Activated T-cell treated with anti-CD3 and anti-CD28 coated beads, Interleukin-2, amount 50 U/mL, for 72 hours (primary cell): ENCODE data around the gene CHAF1B. TPM values are rescaled to one million over a fixed set of nuclear protein-coding genes. Genes with fewer than 3 reads are reported as not detected.

Experiments
- ATAC-seq, 2 donors: fragments of 150-1000 bp; cut with Tn5 transposase; replicated peaks in 1 of 2; 2 replicates each; pipeline ENCODE4 v1.10.0; 2021; ENCODE audit warnings: moderate library complexity in 2 of 2, mild to moderate bottlenecking in 1 of 2
- DNase-seq, 2 donors: peaks; one replicate each; pipeline ENCODE4 v3.0.0; 2021 to 2022; ENCODE audit warnings: mixed read lengths in 1 of 2
- H3K27ac Mint-ChIP-seq: one replicate; pipeline ENCODE4 v1.8.0; 2022; ENCODE audit warnings: mild to moderate bottlenecking, moderate library complexity, mixed read lengths
- H3K27me3 Mint-ChIP-seq: one replicate; pipeline ENCODE4 v1.8.0; 2022; ENCODE audit warnings: low read depth, mixed read lengths
- H3K36me3 Mint-ChIP-seq, 2 donors: one replicate each; pipeline ENCODE4 v1.8.0; 2022; ENCODE audit warnings: mixed read lengths in 2 of 2, mild to moderate bottlenecking in 1 of 2; ENCODE audit not compliant: insufficient read depth in 2 of 2
- H3K4me1 Mint-ChIP-seq: one replicate; pipeline ENCODE4 v1.8.0; 2022; ENCODE audit warnings: low read depth, mixed read lengths
- H3K4me3 Mint-ChIP-seq, 2 donors: one replicate each; pipeline ENCODE4 v1.8.0; 2022; ENCODE audit warnings: mild to moderate bottlenecking in 2 of 2, mixed read lengths in 2 of 2, moderate library complexity in 2 of 2
- H3K9me3 Mint-ChIP-seq, 2 donors: one replicate each; pipeline ENCODE4 v1.8.0; 2022; ENCODE audit warnings: mixed read lengths in 2 of 2
- total RNA-seq, 2 donors: library from RNA; stranded (reverse); gene quantifications; one replicate each; pipeline ENCODE4 v1.2.3, GENCODE V29; 2022

Gene CHAF1B
- total RNA-seq, 2 donors from 2014 or later = 26.0 to 35.1 TPM

- no peaks in the 10 kb centered on the region for H3K27me3 Mint-ChIP-seq
- H3K4me1 Mint-ChIP-seq = peaks cover 5% of the 10 kb centered on the region
- H3K27ac Mint-ChIP-seq = no peak overlapping the region
- no peaks in the 10 kb centered on the region for H3K36me3 Mint-ChIP-seq
- H3K9me3 Mint-ChIP-seq = no peaks in the 10 kb centered on the region
- peak; percentile 30 to 40 for DNase-seq
- no peak overlapping the region for H3K4me3 Mint-ChIP-seq
- ATAC-seq = no peak
Measured at GRCh38 chr21:36422279-36423098, 37.3 kb downstream of the CHAF1B start.

- Mint-ChIP-seq H3K27me3 (no peaks in the 10 kb centered on the region), H3K9me3 (no peaks in the 10 kb centered on the region), H3K4me1 (peaks cover 10% of the 10 kb centered on the region), H3K27ac (no peak overlapping the region), H3K4me3 (no peak overlapping the region), H3K36me3 (no peaks in the 10 kb centered on the region)
- ATAC-seq (no peak), DNase-seq (no peak)
Measured at GRCh38 chr21:36423771-36424433, 38.7 kb downstream of the CHAF1B start.

- no peak for ATAC-seq
- no peaks in the 10 kb centered on the region for H3K36me3 Mint-ChIP-seq
- H3K27me3 Mint-ChIP-seq = no peaks in the 10 kb centered on the region
- no peak for DNase-seq
- no peak overlapping the region for H3K4me3 Mint-ChIP-seq
- no peak overlapping the region for H3K27ac Mint-ChIP-seq
- peaks cover 17% of the 10 kb centered on the region for H3K4me1 Mint-ChIP-seq
- no peaks in the 10 kb centered on the region for H3K9me3 Mint-ChIP-seq
Measured at GRCh38 chr21:36424592-36424991, 39.4 kb downstream of the CHAF1B start.

GRCh38 chr21:36425286-36425685, 40.1 kb downstream of the CHAF1B start:
- ATAC-seq (no peak), DNase-seq (no peak)
- Mint-ChIP-seq H3K36me3 (no peaks in the 10 kb centered on the region), H3K9me3 (no peaks in the 10 kb centered on the region), H3K27me3 (peaks cover 6% of the 10 kb centered on the region), H3K4me3 (no peak overlapping the region), H3K4me1 (peaks cover 24% of the 10 kb centered on the region), H3K27ac (no peak overlapping the region)

- Mint-ChIP-seq H3K4me1 (peaks cover 30% of the 10 kb centered on the region), H3K27ac (no peak overlapping the region), H3K9me3 (no peaks in the 10 kb centered on the region), H3K27me3 (peaks cover 28% of the 10 kb centered on the region), H3K4me3 (no peak overlapping the region), H3K36me3 (peaks cover 0 to 3% of the 10 kb centered on the region in 2 donors)
- ATAC-seq (no peak), DNase-seq (no peak)
Measured at GRCh38 chr21:36427502-36427901, 42.3 kb downstream of the CHAF1B start.

GRCh38 chr21:36428761-36429432, 43.7 kb downstream of the CHAF1B start:
- Mint-ChIP-seq H3K9me3 (no peaks in the 10 kb centered on the region), H3K36me3 (peaks cover 0 to 3% of the 10 kb centered on the region in 2 donors), H3K27me3 (peaks cover 34% of the 10 kb centered on the region), H3K4me3 (peak overlapping the region in 1 of 2 donors; percentile 79), H3K27ac (no peak overlapping the region), H3K4me1 (peaks cover 27% of the 10 kb centered on the region)
- DNase-seq = no peak
- no peak for ATAC-seq

- no peaks in the 10 kb centered on the region for H3K9me3 Mint-ChIP-seq
- peaks cover 34% of the 10 kb centered on the region for H3K27me3 Mint-ChIP-seq
- H3K36me3 Mint-ChIP-seq = peaks cover 0 to 3% of the 10 kb centered on the region in 2 donors
- H3K27ac Mint-ChIP-seq = peak overlapping the region; percentile 8
- ATAC-seq (peak; percentile 97 to 98), DNase-seq (peak; percentile 84 to 90)
- peak overlapping the region; percentile 79 to 82 for H3K4me3 Mint-ChIP-seq
- peaks cover 26% of the 10 kb centered on the region for H3K4me1 Mint-ChIP-seq
Measured at GRCh38 chr21:36429947-36430546, 44.9 kb downstream of the CHAF1B start.

- no peak overlapping the region for H3K27ac Mint-ChIP-seq
- peaks cover 26% of the 10 kb centered on the region for H3K4me1 Mint-ChIP-seq
- peak overlapping the region; percentile 79 to 82 for H3K4me3 Mint-ChIP-seq
- peaks cover 0 to 3% of the 10 kb centered on the region in 2 donors for H3K36me3 Mint-ChIP-seq
- DNase-seq = no peak
- no peak for ATAC-seq
- peaks cover 34% of the 10 kb centered on the region for H3K27me3 Mint-ChIP-seq
- no peaks in the 10 kb centered on the region for H3K9me3 Mint-ChIP-seq
Measured at GRCh38 chr21:36430841-36431240, 45.6 kb downstream of the CHAF1B start.

GRCh38 chr21:36431252-36431651, 46.1 kb downstream of the CHAF1B start:
- ATAC-seq = no peak
- H3K27me3 Mint-ChIP-seq = peaks cover 34% of the 10 kb centered on the region
- H3K4me3 Mint-ChIP-seq = no peak overlapping the region
- no peaks in the 10 kb centered on the region for H3K9me3 Mint-ChIP-seq
- DNase-seq = no peak
- H3K36me3 Mint-ChIP-seq = peaks cover 0 to 3% of the 10 kb centered on the region in 2 donors
- H3K27ac Mint-ChIP-seq = no peak overlapping the region
- H3K4me1 Mint-ChIP-seq = peaks cover 26% of the 10 kb centered on the region

GRCh38 chr21:36433059-36433709, 48.0 kb downstream of the CHAF1B start:
- Mint-ChIP-seq H3K4me1 (peaks cover 26% of the 10 kb centered on the region), H3K27ac (no peak overlapping the region), H3K27me3 (peaks cover 41% of the 10 kb centered on the region), H3K4me3 (no peak overlapping the region), H3K36me3 (peaks cover 0 to 3% of the 10 kb centered on the region in 2 donors), H3K9me3 (no peaks in the 10 kb centered on the region)
- no peak for ATAC-seq
- DNase-seq = no peak

- H3K9me3 Mint-ChIP-seq = no peaks in the 10 kb centered on the region
- peaks cover 0 to 3% of the 10 kb centered on the region in 2 donors for H3K36me3 Mint-ChIP-seq
- no peak for ATAC-seq
- H3K4me1 Mint-ChIP-seq = peaks cover 18% of the 10 kb centered on the region
- H3K27ac Mint-ChIP-seq = no peak overlapping the region
- peaks cover 41% of the 10 kb centered on the region for H3K27me3 Mint-ChIP-seq
- DNase-seq = no peak
- H3K4me3 Mint-ChIP-seq = no peak overlapping the region
Measured at GRCh38 chr21:36434144-36434543, 49.0 kb downstream of the CHAF1B start.

- DNase-seq = no peak
- no peaks in the 10 kb centered on the region for H3K9me3 Mint-ChIP-seq
- ATAC-seq = no peak
- H3K36me3 Mint-ChIP-seq = peaks cover 0 to 3% of the 10 kb centered on the region in 2 donors
- peaks cover 17% of the 10 kb centered on the region for H3K27me3 Mint-ChIP-seq
- no peaks in the 10 kb centered on the region for H3K4me1 Mint-ChIP-seq
- no peak overlapping the region for H3K27ac Mint-ChIP-seq
- no peak overlapping the region for H3K4me3 Mint-ChIP-seq
Measured at GRCh38 chr21:36436829-36437744, 51.9 kb downstream of the CHAF1B start.
